GM12872 (cell line): ENCODE data around the gene PYGL.

Experiments
- TF ChIP-seq, protein P1 (sequence below): IDR thresholded peaks from 3 replicates; pipeline ENCODE4 v1.5.1; 2011; ENCODE audit warnings: low read depth, mild to moderate bottlenecking, low read length, moderate library complexity; ENCODE audit not compliant: insufficient read depth

Gene PYGL

DNA sequence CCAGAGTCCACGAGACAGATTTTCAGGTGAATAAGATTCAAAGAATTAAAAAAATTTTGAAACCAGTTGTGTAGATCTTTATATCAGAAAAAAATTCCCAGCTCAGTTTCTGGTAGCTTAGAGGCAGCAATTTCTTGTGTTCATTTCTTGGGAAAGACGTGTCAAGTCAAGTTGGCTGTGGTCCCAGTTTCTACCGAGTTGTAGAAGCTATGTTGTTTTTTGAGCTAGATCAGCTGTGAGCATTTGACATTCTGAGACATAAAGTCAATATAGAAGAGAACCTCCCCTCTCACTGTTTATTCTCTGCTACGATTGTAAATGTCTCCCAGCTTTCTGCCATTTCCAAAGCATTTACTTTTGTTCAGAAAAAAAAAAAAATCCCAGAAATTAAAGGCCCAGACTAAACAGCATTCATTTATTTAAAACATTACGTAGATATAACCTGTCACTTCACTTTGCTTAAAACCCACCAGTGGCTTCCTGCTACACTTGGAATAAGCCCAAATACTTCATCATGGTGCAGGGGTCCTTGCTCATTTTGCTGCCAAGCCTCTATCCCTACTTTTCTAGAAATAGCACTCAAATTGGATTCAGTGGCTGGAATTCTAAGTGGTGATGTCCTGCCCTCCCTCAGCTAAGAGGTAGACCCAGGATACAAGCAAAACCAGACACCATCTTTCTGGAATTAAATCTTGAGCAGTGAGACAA is 20.6 kb upstream of the PYGL start:
- TF ChIP-seq, protein P1, sequence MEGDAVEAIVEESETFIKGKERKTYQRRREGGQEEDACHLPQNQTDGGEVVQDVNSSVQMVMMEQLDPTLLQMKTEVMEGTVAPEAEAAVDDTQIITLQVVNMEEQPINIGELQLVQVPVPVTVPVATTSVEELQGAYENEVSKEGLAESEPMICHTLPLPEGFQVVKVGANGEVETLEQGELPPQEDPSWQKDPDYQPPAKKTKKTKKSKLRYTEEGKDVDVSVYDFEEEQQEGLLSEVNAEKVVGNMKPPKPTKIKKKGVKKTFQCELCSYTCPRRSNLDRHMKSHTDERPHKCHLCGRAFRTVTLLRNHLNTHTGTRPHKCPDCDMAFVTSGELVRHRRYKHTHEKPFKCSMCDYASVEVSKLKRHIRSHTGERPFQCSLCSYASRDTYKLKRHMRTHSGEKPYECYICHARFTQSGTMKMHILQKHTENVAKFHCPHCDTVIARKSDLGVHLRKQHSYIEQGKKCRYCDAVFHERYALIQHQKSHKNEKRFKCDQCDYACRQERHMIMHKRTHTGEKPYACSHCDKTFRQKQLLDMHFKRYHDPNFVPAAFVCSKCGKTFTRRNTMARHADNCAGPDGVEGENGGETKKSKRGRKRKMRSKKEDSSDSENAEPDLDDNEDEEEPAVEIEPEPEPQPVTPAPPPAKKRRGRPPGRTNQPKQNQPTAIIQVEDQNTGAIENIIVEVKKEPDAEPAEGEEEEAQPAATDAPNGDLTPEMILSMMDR = no peak

DNA sequence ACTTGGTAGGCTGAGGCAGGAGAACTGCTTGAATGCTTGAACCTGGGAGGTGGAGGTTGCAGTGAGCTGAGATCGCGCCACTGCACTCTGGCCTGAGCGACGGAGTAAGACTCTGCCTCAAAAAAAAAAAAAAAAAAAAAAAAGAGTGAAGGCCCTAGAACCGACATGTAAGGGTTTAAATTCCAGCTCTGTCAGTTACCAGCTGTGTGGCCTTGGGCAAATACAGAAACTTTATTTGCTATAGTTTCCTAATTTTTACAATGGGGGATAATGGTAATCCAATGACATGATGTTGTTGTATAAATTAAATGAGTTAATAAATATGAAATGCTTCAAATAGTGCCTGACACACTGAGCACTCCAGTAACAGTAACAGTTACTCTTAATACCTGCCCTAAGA is 19.6 kb upstream of the PYGL start:
- TF ChIP-seq, protein P1 = no peak

DNA sequence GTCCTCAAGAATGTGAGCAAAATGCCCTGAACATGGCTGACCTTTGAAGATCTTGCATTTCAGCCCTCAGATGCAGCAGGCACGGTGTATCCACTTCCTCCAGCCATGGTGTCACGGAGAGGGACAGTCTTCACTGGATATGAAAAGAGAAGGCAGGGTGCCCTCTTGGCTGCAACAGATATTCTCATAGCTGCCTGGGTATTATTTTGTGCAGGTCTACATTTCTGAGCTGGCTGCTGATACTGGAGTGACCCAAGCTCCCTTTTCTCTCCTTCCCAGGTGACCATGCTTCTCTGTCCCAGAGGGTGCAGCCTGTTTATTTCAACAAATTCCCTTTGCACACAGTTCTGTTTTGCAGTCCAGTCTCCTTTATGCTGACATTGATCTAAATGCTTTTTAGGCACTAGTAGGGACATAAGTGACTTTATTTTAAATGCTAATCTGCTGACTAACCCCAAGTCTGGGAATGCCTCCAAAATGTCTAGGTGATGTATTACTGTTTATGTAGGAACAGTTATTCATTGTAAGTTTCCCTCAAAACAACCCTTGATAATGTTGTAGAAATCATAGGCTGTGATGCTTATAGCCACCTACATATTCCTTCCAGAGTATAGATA is 17.4 kb upstream of the PYGL start:
- TF ChIP-seq, protein P1 = no peak

DNA sequence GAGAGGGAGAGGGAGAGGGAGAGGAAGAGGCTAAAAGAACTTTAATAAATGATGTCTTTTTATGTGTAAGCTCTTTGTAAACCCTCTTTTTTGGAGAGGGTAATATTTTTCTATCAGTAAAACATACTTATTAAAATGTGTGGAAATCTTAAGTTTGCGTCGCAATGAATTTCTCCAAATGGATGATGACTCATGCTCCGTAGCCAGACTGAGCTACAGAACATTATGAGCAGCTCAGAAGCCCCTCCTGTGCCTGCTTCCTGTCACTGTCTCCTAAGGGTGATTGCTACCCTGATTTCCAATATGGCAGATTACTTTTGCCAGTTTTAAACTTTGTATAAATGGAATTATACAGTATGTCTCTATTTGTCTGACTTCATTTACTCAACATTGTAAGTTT is 13.0 kb upstream of the PYGL start:
- TF ChIP-seq, protein P1 = no peak

DNA sequence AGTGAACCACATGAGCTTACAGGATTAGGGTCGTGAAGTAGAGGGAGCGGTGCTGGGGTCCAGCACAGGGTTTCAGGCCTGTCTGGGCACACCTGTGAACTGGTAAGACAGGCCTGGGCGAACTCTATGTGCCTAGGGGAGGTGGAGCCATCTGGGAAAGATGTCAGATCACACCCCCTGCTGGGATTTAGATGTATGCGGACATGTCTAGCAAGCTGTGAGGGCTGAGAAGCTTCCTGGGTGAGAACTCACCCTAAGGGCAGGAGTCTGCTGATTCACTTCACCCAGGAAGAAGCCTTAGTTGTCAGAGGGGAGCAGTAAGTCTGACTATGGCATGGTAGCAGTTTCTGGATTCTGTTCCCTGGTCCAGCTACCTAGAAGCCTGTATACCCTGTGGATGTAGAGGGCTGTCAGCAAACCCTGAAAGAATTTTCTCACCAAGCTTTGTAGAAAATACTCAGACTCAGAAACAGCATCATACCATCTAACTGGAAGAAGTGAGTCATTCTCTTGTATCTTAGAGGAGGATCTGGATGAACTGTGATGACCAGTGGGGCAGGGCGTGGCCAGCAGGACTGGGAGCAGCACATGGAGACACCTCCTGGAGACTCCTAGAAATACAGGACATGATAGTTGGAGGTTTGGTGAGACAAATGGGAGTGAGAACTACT is 11.2 kb upstream of the PYGL start:
- TF ChIP-seq, protein P1 = 0 out of 3 replicates have a peak, but pooled peaks have one; percentile 10

DNA sequence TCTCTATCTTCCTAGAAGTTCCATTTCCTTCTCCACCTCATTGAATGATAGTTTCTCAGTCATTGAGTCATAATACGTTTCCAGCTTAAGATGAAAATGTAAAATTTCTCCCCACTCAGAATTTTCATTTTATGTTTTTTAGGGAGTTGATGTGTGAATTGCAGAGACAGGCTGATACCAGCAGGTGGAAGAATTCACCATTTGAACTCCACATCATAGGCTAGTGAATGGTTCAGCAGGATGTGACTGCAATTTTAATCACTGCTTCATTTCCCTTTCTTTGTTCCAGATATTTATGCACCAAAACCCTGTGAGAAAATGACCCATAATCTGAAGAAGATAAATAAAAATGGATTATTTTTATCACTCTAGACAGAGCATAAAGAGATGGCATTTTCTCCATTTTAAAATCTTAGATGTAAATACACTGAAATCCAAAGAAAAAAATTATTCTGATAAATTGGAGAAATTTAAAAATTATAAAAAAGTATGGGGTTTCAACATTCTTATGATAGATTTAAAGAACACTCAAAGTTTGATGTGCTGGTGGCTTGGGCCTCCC is 10.6 kb upstream of the PYGL start:
- TF ChIP-seq, protein P1 = peak; percentile 69

DNA sequence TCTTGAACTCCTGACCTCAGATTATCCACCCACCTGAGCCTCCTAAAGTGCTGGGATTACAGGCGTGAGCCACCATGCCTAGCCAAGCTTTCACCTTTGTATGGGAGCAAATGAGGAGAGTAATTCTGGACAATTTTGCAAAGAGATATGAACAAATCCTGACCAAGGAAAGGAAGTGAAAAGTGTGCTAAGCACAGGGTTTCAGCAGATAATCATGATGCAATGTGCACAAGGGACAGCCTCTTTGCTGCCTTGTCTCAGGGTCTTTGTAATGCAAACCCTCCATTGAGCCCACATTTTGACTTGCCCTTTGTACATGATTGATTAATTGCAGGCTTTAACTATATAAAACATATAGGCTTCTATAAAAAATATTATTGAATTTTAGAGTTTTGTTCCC is 9.2 kb upstream of the PYGL start:
- TF ChIP-seq, protein P1 = no peak
